ENCODE data around the gene MB21D2.

The MB21D2 gene

GRCh38 chr3:192889679-192890078, 28.0 kb downstream of the MB21D2 start:
- no peak for DNase-seq

- DNase-seq = no peak
These were observed 29.5 kb downstream of the MB21D2 start for GRCh38 chr3:192888190-192888589.

- DNase-seq = no peak
These were observed 30.0 kb downstream of the MB21D2 start for GRCh38 chr3:192887701-192888100.

GRCh38 chr3:192887047-192887446, 30.6 kb downstream of the MB21D2 start:
- no peak for DNase-seq

- no peak for DNase-seq
These were observed 32.6 kb downstream of the MB21D2 start for GRCh38 chr3:192884777-192885773.

- DNase-seq = no peak
These were observed 34.1 kb downstream of the MB21D2 start for GRCh38 chr3:192883512-192883911.

GRCh38 chr3:192881159-192881786, 36.4 kb downstream of the MB21D2 start:
- DNase-seq = no peak

- DNase-seq = peak; percentile 61
These were observed 37.3 kb downstream of the MB21D2 start for GRCh38 chr3:192880313-192880712.

- no peak for DNase-seq
These were observed 38.2 kb downstream of the MB21D2 start for GRCh38 chr3:192879346-192880031.

- no peak for DNase-seq
These were observed 41.6 kb downstream of the MB21D2 start for GRCh38 chr3:192875971-192876565.

GRCh38 chr3:192870822-192871221, 46.8 kb downstream of the MB21D2 start:
- no peak for DNase-seq

- no peak for DNase-seq
These were observed 48.3 kb downstream of the MB21D2 start for GRCh38 chr3:192869131-192870031.

- DNase-seq = no peak
These were observed 50.0 kb downstream of the MB21D2 start for GRCh38 chr3:192867645-192868044.

- peak; percentile 56 for DNase-seq
These were observed 50.9 kb downstream of the MB21D2 start for GRCh38 chr3:192866804-192867203.

GRCh38 chr3:192864941-192865340, 52.7 kb downstream of the MB21D2 start:
- peak; percentile 67 for DNase-seq

- no peak for DNase-seq
These were observed 54.6 kb downstream of the MB21D2 start for GRCh38 chr3:192863091-192863420.

GRCh38 chr3:192862408-192863090, 55.1 kb downstream of the MB21D2 start:
- DNase-seq = no peak

- DNase-seq = no peak
These were observed 55.7 kb downstream of the MB21D2 start for GRCh38 chr3:192861972-192862371.

GRCh38 chr3:192860454-192860853, 57.2 kb downstream of the MB21D2 start:
- DNase-seq = no peak

- no peak for DNase-seq
These were observed 58.6 kb downstream of the MB21D2 start for GRCh38 chr3:192858849-192859585.

GRCh38 chr3:192857260-192857661, 60.4 kb downstream of the MB21D2 start:
- DNase-seq = no peak

Measured in NCI-H2171 treated with DMSO at 0.1 percent for 48 hours (cell line).